Heart left ventricle (tissue), 16 donors: ENCODE data around the gene KIF17. TPM values are rescaled to one million over a fixed set of nuclear protein-coding genes. Genes with fewer than 3 reads are reported as not detected.

Experiments
- ATAC-seq, 4 donors: fragments of 200-7000 bp; cut with Tn5 transposase; one replicate each; pipeline ENCODE4 v1.9.1; 2020 to 2022; ENCODE audit warnings: moderate library complexity in 4 of 4, mild to moderate bottlenecking in 3 of 4, moderate number of reproducible peaks in 1 of 4
- DNase-seq, 5 donors: peaks; one replicate each; pipeline ENCODE4 v3.0.0-alpha.2; 2020
- H3K27ac ChIP-seq, 12 donors: fragments of 200-600 bp; sonication (generic) in 4 of 12; one replicate each; pipeline versions ENCODE4 v1.5.0 to v1.8.0; 2016 to 2022; ENCODE audit warnings: mild to moderate bottlenecking in 2 of 12
- H3K27me3 ChIP-seq, 9 donors: fragments of 200-600 bp; sonication (generic) in 2 of 9; one replicate each; pipeline versions ENCODE4 v1.5.1 to v1.8.0; 2016 to 2022; ENCODE audit warnings: mild to moderate bottlenecking in 3 of 9
- H3K36me3 ChIP-seq, 9 donors: fragments of 200-600 bp; sonication (generic) in 2 of 9; one replicate each; pipeline versions ENCODE4 v1.5.0 to v1.8.0; 2018 to 2022; ENCODE audit warnings: mild to moderate bottlenecking in 2 of 9
- H3K4me1 ChIP-seq, 12 donors: fragments of 200-600 bp; sonication (generic) in 4 of 12; one replicate each; pipeline versions ENCODE4 v1.5.0 to v1.8.0; 2016 to 2022; ENCODE audit warnings: mild to moderate bottlenecking in 3 of 12
- H3K4me3 ChIP-seq, 12 donors: fragments of 200-600 bp; sonication (generic) in 4 of 12; one replicate each; pipeline versions ENCODE4 v1.5.0 to v1.8.0; 2017 to 2022; ENCODE audit warnings: mild to moderate bottlenecking in 9 of 12, moderate library complexity in 4 of 12
- H3K9me3 ChIP-seq, 12 donors: fragments of 200-600 bp; sonication (generic) in 4 of 12; one replicate each; pipeline versions ENCODE4 v1.5.0 to v1.8.0; 2016 to 2022; ENCODE audit warnings: mild to moderate bottlenecking in 1 of 12
- CTCF ChIP-seq, 12 donors: fragments of 200-600 bp; sonication (generic) in 4 of 12; IDR thresholded peaks; one replicate each; pipeline versions ENCODE4 v1.5.0 to v1.8.0; 2018 to 2022; ENCODE audit warnings: antibody characterized with exemption in 12 of 12, mild to moderate bottlenecking in 5 of 12
- POLR2A ChIP-seq, 2 donors: fragments of 450-650 bp; IDR thresholded peaks; one replicate each; pipeline ENCODE4 v1.6.1; 2017; ENCODE audit warnings: antibody characterized with exemption in 2 of 2, mild to moderate bottlenecking in 2 of 2, moderate library complexity in 2 of 2
- WGBS, 4 donors: extraction: QIAGEN DNeasy Blood & Tissue Kit in 2 of 4; methylation state at CpG; one replicate each; pipeline versions ENCODE4 v1.1.5 to v1.1.7; 2013 to 2018; 5-methylcytosine and 5-hydroxymethylcytosine counted together
- intact Hi-C, 10 donors: fragments of 100-400 bp; cut with DNase I; formaldehyde crosslinking; loops; one replicate each; pipeline versions ENCODE4 v1.11.1 to v1.14.2; 2022
- polyA plus RNA-seq, 2 donors: library from polyadenylated mRNA; stranded (reverse); fragments of 200-250 nt; gene quantifications; one replicate each; pipeline ENCODE4 v1.2.3, GENCODE V29; 2013
- total RNA-seq, 9 donors: library from RNA; depleted of rRNA in 2 of 9; stranded (reverse); fragments of >200 nt in 2 of 9; fragmentation: NEBNext Ultra II Directional in 3 of 9; extraction: Animal tissue kit (Norgen Biotek cat#: 25700) in 3 of 9; gene quantifications; one replicate each; pipeline versions ENCODE4 v1.1.0 to v1.2.4, GENCODE V29; 2016 to 2023
- donor health status: ischemic (EF 13 %, LVEDD 7.1; RV severe dilation, severe dysfunction).
- donor health status: healthy with polysubstance abuse.
- donor health status: DM: no; HTN: yes; CAD: no.
- donor health status: DM: no; HTN: no; CAD: no.
- donor health status: ischemic (EF 25% LVEDD 6.9; RV normal size, moderate dysfunction).
- donor health status: ischemic (EF 25% LVEDD 5.7; RV mildly dilated, moderate dysfunction).
- donor health status: healthy.
- donor health status: DM: yes; HTN: yes; CAD: no.
- donor health status: ischemic (EF 35%, LVEDD 5.7; RV mildly dilated, moderate dysfunction).
- donor health status: nonischemic (EF 11% LVEDD 7.7; RV severe dilation, severe dysfunction).
- donor health status: DM: yes; HTN: yes; CAD: no.
- donor health status: PGD.
- donor health status: ischemic (EF 29% LVEDD 5.4; RV normal size, mild dysfunction).
- donor health status: nonischemic (EF 23%, LVEDD 6.1; RV moderate dilation, normal function).

Gene KIF17
- total and polyA plus RNA-seq, 11 donors = 1.6 to 9.3 (median 3.4) TPM

- Histone ChIP-seq H3K4me3 (peak within 1 kb of the TSS; percentile 78 to 100 (median 88)), H3K36me3 (peaks cover 0 to 32% (median 15%) of the 10 kb centered on the region in 9 donors), H3K27ac (peak within 1 kb of the TSS; percentile 41 to 97 (median 90)), H3K9me3 (no peaks in the 10 kb centered on the region), H3K27me3 (no peaks in the 10 kb centered on the region), H3K4me1 (peaks cover 4 to 52% (median 37%) of the 10 kb centered on the region in 12 donors)
- peak; percentile 95 to 97 (median 96) for ATAC-seq
- 0 to 4% (median 2%) methylated on average over 32 to 58 of the region's 58 CpGs for WGBS, 4 donors
- TF ChIP-seq CTCF (IDR thresholded peaks at IDR 0.05) (peak in 11 of 12 donors; percentile 18 to 74 (median 47)), POLR2A (IDR thresholded peaks at IDR 0.05) (peak in 1 of 2 donors; percentile 66)
- intact Hi-C loops = loop anchor here in 1 of 10 donors (1.0 kb wide), 1 partner anchor 27 kb away; no protein-coding TSS in a partner anchor
- peak; percentile 95 to 99 (median 97) for DNase-seq
These were observed 56.3 kb downstream of the KIF17 start, which contains the start of gene DDOST for GRCh38 chr1:20661207-20662109. Gene DDOST, minus strand, starts transcription at chr1:20661369. Its CDS starts 19 bp downstream, at chr1:20661350.

DNA sequence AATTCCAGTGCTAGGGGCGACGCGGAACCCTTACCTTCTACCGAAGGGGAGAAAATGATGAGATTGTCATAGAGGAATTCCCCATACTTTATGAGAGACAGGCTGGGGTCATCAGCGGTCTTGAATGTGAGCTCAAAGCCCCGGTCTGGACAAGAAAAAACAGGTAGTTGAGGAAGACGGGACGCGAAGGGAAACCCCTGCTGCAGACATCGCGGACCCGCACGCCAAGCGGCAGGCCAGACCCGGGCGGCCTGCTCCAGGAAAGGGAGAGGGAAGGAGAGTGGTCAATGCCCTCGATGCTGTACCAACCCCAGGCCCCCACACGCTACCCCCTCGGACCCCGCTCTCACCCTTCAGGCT lies 57.0 kb downstream of the KIF17 start:
- Histone ChIP-seq H3K27me3 (no peaks in the 10 kb centered on the region), H3K4me3 (peak overlapping the region; percentile 78 to 100 (median 88)), H3K27ac (peak overlapping the region; percentile 41 to 96 (median 89)), H3K9me3 (no peaks in the 10 kb centered on the region), H3K4me1 (peaks cover 4 to 57% (median 37%) of the 10 kb centered on the region in 12 donors), H3K36me3 (peaks cover 0 to 39% (median 21%) of the 10 kb centered on the region in 9 donors)
- ATAC-seq (peak in 2 of 4 donors; percentile 0 to 1), DNase-seq (no peak)
- WGBS, 4 donors = 0 to 1% (median 0%) methylated on average over 17 to 20 of the region's 20 CpGs
- intact Hi-C loops = loop anchor here in 1 of 10 donors (1.0 kb wide), 1 partner anchor 27 kb away; no protein-coding TSS in a partner anchor
- TF ChIP-seq POLR2A (IDR thresholded peaks at IDR 0.05) = no peak
- no peak for TF ChIP-seq CTCF (IDR thresholded peaks at IDR 0.05)

DNA sequence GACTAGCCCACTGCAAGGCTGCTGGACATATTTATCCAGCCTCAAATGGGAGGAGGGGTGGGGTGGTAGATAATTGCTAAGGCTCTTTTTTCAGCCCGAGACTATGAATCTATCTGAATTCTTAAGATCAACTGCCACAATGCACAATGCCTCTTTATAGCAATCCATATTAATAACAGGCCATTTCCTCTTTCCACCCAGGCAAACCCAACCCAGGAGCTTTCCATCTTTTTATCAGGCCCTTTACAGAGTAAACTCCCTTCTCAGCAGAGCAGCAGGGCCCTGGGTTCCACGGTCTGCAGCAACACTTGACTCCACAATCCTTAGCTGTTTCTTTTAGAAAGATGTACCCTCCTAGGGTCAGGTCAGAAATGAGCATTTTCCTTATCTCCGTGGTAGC lies 57.4 kb downstream of the KIF17 start:
- intact Hi-C loops = no loop called here
- no peak for TF ChIP-seq CTCF (IDR thresholded peaks at IDR 0.05)
- no peak for TF ChIP-seq POLR2A (IDR thresholded peaks at IDR 0.05)
- no peaks in the 10 kb centered on the region for H3K27me3 ChIP-seq
- peaks cover 4 to 53% (median 36%) of the 10 kb centered on the region in 12 donors for H3K4me1 ChIP-seq
- H3K4me3 ChIP-seq = peak overlapping the region; percentile 78 to 100 (median 88)
- peak in 1 of 5 donors; percentile 1 for DNase-seq
- WGBS, 4 donors = 15 to 22% (median 16%) methylated on average over 3 of the region's 3 CpGs
- no peak for ATAC-seq
- peaks cover 0 to 43% (median 26%) of the 10 kb centered on the region in 9 donors for H3K36me3 ChIP-seq
- H3K9me3 ChIP-seq = no peaks in the 10 kb centered on the region
- peak overlapping the region in 7 of 12 donors; percentile 88 to 96 (median 90) for H3K27ac ChIP-seq
